ENCODE measurements around the gene GFI1. TPM values are rescaled to one million over a fixed set of nuclear protein-coding genes. Genes with fewer than 3 reads are reported as not detected.
A peak's percentile ranks its signal among the peaks of the same experiment; 100 is the strongest.

The GFI1 gene
- total and polyA plus RNA-seq, 2 of the 13 experiments (the other 11 are each of a cell fraction or from before 2014, with no cell fraction given) = 10.3 to 10.5 TPM

DNA sequence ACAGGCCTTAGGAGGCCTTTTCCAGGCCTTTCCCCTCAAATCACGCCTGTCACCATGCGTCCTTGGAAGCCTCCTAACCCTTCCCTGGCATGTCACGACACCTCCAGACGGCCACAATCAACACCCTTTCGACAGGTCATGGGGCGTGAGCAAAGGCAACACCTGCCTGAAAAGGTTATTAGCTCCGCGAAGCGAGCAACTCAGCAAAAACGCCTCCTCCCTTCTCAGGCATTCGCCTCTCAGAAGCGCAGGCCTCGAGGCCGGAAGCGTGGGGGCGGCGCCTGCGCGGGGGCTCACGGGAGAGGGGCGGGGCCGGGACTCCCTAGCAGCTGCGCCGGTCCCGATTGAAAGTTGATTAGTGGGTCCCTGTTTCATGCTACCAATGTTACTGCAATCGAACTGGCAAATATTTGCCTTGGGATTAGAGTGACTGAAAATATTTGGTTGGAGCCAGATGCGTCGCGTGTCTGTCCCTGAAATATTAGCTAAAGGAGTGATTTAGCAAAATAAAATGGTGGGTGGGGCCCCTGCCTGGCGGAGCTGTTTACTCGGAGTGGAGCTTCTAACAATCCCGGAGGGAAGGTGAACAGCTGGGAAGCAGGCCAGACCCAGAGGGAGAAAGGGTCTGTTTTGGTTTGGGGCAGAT, 44.9 kb downstream of the GFI1 start (continued):
- no peak; the same call in 1 of the 2 replicates for TF ChIP-seq STAT5B (CRISPR knock-in tag; IDR thresholded peaks at IDR 0.05)
- peak; percentile 10; the same call in 1 of the 2 replicates for TF ChIP-seq ZNF44 (CRISPR knock-in tag; IDR thresholded peaks at IDR 0.05)
- peak; percentile 87 for TF ChIP-seq HHEX (CRISPR knock-in tag; IDR thresholded peaks at IDR 0.05)
- TF ChIP-seq, protein P1, sequence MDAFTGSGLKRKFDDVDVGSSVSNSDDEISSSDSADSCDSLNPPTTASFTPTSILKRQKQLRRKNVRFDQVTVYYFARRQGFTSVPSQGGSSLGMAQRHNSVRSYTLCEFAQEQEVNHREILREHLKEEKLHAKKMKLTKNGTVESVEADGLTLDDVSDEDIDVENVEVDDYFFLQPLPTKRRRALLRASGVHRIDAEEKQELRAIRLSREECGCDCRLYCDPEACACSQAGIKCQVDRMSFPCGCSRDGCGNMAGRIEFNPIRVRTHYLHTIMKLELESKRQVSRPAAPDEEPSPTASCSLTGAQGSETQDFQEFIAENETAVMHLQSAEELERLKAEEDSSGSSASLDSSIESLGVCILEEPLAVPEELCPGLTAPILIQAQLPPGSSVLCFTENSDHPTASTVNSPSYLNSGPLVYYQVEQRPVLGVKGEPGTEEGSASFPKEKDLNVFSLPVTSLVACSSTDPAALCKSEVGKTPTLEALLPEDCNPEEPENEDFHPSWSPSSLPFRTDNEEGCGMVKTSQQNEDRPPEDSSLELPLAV (CRISPR knock-in tag; conservative IDR thresholded peaks at IDR 0.05; ENCODE audit: low read depth) = 0 out of 2 replicates have a peak, but pooled peaks have one; percentile 35
- TF ChIP-seq, protein P2, sequence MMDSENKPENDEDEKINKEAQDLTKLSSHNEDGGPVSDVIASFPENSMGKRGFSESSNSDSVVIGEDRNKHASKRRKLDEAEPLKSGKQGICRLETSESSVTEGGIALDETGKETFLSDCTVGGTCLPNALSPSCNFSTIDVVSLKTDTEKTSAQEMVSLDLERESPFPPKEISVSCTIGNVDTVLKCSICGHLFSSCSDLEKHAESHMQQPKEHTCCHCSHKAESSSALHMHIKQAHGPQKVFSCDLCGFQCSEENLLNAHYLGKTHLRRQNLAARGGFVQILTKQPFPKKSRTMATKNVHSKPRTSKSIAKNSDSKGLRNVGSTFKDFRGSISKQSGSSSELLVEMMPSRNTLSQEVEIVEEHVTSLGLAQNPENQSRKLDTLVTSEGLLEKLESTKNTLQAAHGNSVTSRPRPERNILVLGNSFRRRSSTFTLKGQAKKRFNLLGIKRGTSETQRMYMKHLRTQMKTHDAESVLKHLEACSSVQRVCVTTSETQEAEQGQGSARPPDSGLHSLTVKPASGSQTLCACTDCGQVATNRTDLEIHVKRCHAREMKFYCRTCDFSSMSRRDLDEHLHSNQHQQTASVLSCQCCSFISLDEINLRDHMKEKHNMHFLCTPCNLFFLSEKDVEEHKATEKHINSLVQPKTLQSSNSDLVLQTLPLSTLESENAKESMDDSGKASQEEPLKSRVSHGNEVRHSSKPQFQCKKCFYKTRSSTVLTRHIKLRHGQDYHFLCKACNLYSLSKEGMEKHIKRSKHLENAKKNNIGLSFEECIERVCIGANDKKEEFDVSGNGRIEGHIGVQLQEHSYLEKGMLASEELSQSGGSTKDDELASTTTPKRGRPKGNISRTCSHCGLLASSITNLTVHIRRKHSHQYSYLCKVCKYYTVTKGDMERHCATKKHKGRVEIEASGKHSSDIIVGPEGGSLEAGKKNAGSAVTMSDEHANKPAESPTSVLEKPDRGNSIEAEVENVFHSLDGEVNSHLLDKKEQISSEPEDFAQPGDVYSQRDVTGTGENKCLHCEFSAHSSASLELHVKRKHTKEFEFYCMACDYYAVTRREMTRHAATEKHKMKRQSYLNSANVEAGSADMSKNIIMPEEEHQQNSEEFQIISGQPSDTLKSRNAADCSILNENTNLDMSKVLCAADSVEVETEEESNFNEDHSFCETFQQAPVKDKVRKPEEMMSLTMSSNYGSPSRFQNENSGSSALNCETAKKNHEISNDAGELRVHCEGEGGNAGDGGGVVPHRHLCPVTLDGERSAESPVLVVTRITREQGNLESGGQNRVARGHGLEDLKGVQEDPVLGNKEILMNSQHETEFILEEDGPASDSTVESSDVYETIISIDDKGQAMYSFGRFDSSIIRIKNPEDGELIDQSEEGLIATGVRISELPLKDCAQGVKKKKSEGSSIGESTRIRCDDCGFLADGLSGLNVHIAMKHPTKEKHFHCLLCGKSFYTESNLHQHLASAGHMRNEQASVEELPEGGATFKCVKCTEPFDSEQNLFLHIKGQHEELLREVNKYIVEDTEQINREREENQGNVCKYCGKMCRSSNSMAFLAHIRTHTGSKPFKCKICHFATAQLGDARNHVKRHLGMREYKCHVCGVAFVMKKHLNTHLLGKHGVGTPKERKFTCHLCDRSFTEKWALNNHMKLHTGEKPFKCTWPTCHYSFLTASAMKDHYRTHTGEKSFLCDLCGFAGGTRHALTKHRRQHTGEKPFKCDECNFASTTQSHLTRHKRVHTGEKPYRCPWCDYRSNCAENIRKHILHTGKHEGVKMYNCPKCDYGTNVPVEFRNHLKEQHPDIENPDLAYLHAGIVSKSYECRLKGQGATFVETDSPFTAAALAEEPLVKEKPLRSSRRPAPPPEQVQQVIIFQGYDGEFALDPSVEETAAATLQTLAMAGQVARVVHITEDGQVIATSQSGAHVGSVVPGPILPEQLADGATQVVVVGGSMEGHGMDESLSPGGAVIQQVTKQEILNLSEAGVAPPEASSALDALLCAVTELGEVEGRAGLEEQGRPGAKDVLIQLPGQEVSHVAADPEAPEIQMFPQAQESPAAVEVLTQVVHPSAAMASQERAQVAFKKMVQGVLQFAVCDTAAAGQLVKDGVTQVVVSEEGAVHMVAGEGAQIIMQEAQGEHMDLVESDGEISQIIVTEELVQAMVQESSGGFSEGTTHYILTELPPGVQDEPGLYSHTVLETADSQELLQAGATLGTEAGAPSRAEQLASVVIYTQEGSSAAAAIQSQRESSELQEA (CRISPR knock-in tag; IDR thresholded peaks at IDR 0.05; ENCODE audit: not compliant biosample characterization) = peak; percentile 78
- peak; percentile 88 for TF ChIP-seq PHF21A (CRISPR knock-in tag; IDR thresholded peaks at IDR 0.05)
- TF ChIP-seq ZNF607 (CRISPR knock-in tag; IDR thresholded peaks at IDR 0.05; ENCODE audit: borderline replicate concordance) = no peak; the same call in 1 of the 2 replicates
- TF ChIP-seq FOXJ3 (CRISPR knock-in tag; IDR thresholded peaks at IDR 0.05; ENCODE audit: borderline replicate concordance) = peak; percentile 95
- TF ChIP-seq, protein P3, sequence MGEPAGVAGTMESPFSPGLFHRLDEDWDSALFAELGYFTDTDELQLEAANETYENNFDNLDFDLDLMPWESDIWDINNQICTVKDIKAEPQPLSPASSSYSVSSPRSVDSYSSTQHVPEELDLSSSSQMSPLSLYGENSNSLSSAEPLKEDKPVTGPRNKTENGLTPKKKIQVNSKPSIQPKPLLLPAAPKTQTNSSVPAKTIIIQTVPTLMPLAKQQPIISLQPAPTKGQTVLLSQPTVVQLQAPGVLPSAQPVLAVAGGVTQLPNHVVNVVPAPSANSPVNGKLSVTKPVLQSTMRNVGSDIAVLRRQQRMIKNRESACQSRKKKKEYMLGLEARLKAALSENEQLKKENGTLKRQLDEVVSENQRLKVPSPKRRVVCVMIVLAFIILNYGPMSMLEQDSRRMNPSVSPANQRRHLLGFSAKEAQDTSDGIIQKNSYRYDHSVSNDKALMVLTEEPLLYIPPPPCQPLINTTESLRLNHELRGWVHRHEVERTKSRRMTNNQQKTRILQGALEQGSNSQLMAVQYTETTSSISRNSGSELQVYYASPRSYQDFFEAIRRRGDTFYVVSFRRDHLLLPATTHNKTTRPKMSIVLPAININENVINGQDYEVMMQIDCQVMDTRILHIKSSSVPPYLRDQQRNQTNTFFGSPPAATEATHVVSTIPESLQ (CRISPR knock-in tag; conservative IDR thresholded peaks at IDR 0.05) = 0 out of 2 replicates have a peak, but pooled peaks have one; percentile 46
- no peak for TF ChIP-seq NBN (conservative IDR thresholded peaks at IDR 0.05)
- no peak for TF ChIP-seq PRPF4 (IDR thresholded peaks at IDR 0.05; ENCODE audit: low read depth, low read length, poor library complexity, severe bottlenecking)
- no peak; the same call in 1 of the 2 replicates for TF ChIP-seq ZSCAN25 (CRISPR knock-in tag; IDR thresholded peaks at IDR 0.05)
- TF ChIP-seq NONO (IDR thresholded peaks at IDR 0.05) = no peak
- peak; percentile 78 for TF ChIP-seq NONO (CRISPR knock-in tag; conservative IDR thresholded peaks at IDR 0.05)
- no peak for TF ChIP-seq ZBTB1 (CRISPR knock-in tag; IDR thresholded peaks at IDR 0.05; ENCODE audit: borderline replicate concordance)
- TF ChIP-seq MIER3 (CRISPR knock-in tag; IDR thresholded peaks at IDR 0.05; ENCODE audit: borderline replicate concordance) = peak; percentile 48; the same call in 1 of the 2 replicates
- TF ChIP-seq ZNF3 (CRISPR knock-in tag; IDR thresholded peaks at IDR 0.05) = peak; percentile 74; the same call in 1 of the 2 replicates
- TF ChIP-seq HIVEP1 (CRISPR knock-in tag; IDR thresholded peaks at IDR 0.05) = peak; percentile 60; the same call in 1 of the 2 replicates
- TF ChIP-seq TAF15 (IDR thresholded peaks at IDR 0.05; ENCODE audit: low read depth, low read length, poor library complexity, severe bottlenecking) = no peak

Measured in HepG2 (cell line).